Aorta (tissue), 5 donors: ENCODE measurements around the gene FDPS. TPM values are rescaled to one million over a fixed set of nuclear protein-coding genes. Genes with fewer than 3 reads are reported as not detected.
"Not testable (repeated sequence)": the region's sequence is repeated elsewhere in the genome, so short reads cannot be mapped to it uniquely, and the experiment has no call there.

Source experiments
- ATAC-seq: fragments of 200-7000 bp; cut with Tn5 transposase; one replicate; pipeline ENCODE4 v1.9.1; 2022; ENCODE audit warnings: moderate library complexity; ENCODE audit not compliant: low FRiP score
- DNase-seq, 2 donors: peaks; one replicate each; pipeline ENCODE4 v3.0.0-alpha.2; 2020
- H3K27ac ChIP-seq, 2 donors: one replicate each; pipeline ENCODE4 v1.5.1; 2013; ENCODE audit warnings: low read length in 2 of 2, mild to moderate bottlenecking in 2 of 2, moderate library complexity in 2 of 2, control low read depth in 1 of 2, inconsistent platforms in 1 of 2, low read depth in 1 of 2
- H3K27me3 ChIP-seq, 2 donors: one replicate each; pipeline ENCODE4 v1.6.1; 2013; ENCODE audit warnings: control low read depth in 1 of 2, low read length in 1 of 2, mild to moderate bottlenecking in 1 of 2, moderate library complexity in 1 of 2; ENCODE audit not compliant: insufficient read depth in 2 of 2, control insufficient read depth in 1 of 2
- H3K36me3 ChIP-seq, 2 donors: one replicate each; pipeline ENCODE4 v1.6.1; 2013; ENCODE audit warnings: control low read depth in 1 of 2, low read length in 1 of 2, mild to moderate bottlenecking in 1 of 2; ENCODE audit not compliant: insufficient read depth in 2 of 2, control insufficient read depth in 1 of 2
- H3K4me1 ChIP-seq, 2 donors: one replicate each; pipeline ENCODE4 v1.6.1; 2013; ENCODE audit warnings: low read length in 2 of 2, control low read depth in 1 of 2, mild to moderate bottlenecking in 1 of 2, moderate library complexity in 1 of 2; ENCODE audit not compliant: insufficient read depth in 2 of 2, control insufficient read depth in 1 of 2
- H3K4me3 ChIP-seq, 2 donors: one replicate each; pipeline ENCODE4 v1.5.1; 2013; ENCODE audit warnings: low read length in 2 of 2, control low read depth in 1 of 2, mild to moderate bottlenecking in 1 of 2
- H3K9me3 ChIP-seq: one replicate; pipeline ENCODE4 v1.6.1; 2013; ENCODE audit warnings: mild to moderate bottlenecking, low read length; ENCODE audit not compliant: control insufficient read depth
- WGBS, 2 donors: extraction: QIAGEN DNeasy Blood & Tissue Kit; methylation state at CpG; one replicate each; pipeline ENCODE4 v1.1.7; 2013; 5-methylcytosine and 5-hydroxymethylcytosine counted together
- intact Hi-C, 2 donors: fragments of 100-400 bp; cut with DNase I; formaldehyde crosslinking; loops; one replicate each; pipeline versions ENCODE4 v1.14.2 to v1.15.0; 2022
- polyA plus RNA-seq, 2 donors: library from polyadenylated mRNA; stranded (reverse); fragments of 200-250 nt; gene quantifications; one replicate each; pipeline ENCODE4 v1.2.3, GENCODE V29; 2013
- total RNA-seq, 2 donors: library from RNA; stranded (reverse); fragmentation: NEBNext Ultra II Directional; extraction: Animal tissue kit (Norgen Biotek cat#: 25700); gene quantifications; one replicate each; pipeline ENCODE4 v1.2.1, GENCODE V29; 2021
- donor health status: healthy with polysubstance abuse.
- donor health status: Bipolar disorder and iron deficiency.
- donor health status: DM: no; HTN: no; CAD: no.
- donor health status: DM: no; HTN: no; CAD: no.
- donor health status: DM: yes; HTN: yes; CAD: no.

FDPS gene
- total and polyA plus RNA-seq, 4 donors, result 72.9 to 127 (median 96.2) TPM

DNA sequence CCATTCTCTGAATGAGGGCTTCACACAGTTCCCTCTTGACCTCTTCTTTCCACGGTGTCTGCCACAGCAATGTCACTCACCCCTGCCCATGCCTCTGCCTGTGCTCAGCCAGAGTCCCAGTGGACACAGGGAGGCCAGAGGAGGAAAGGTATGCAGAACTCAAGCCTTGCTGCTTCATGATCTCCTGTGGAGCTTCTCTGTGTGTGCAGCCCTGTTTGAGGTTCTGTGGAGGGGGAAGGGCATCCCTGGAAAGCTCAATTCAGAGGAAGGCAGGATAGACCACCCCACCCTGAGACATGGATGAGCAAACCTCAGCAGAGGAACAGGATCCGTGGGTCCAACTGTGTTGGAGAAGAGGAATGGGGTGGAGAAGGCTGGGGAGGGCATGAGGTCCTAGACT is 29.4 kb upstream of the FDPS start:
- Histone ChIP-seq H3K36me3 (no peaks in the 10 kb centered on the region), H3K27me3 (no peaks in the 10 kb centered on the region), H3K27ac (no peak overlapping the region), H3K4me3 (no peak overlapping the region), H3K9me3 (no peaks in the 10 kb centered on the region), H3K4me1 (no peaks in the 10 kb centered on the region)
- DNase-seq (no peak), ATAC-seq (no peak)
- intact Hi-C loops, result loop anchor here in 1 of 2 donors (2.0 kb wide), 1 partner anchor 44 kb away; no protein-coding TSS in a partner anchor
- WGBS, 2 donors, result 66 to 79% methylated on average over 2 of the region's 2 CpGs

DNA sequence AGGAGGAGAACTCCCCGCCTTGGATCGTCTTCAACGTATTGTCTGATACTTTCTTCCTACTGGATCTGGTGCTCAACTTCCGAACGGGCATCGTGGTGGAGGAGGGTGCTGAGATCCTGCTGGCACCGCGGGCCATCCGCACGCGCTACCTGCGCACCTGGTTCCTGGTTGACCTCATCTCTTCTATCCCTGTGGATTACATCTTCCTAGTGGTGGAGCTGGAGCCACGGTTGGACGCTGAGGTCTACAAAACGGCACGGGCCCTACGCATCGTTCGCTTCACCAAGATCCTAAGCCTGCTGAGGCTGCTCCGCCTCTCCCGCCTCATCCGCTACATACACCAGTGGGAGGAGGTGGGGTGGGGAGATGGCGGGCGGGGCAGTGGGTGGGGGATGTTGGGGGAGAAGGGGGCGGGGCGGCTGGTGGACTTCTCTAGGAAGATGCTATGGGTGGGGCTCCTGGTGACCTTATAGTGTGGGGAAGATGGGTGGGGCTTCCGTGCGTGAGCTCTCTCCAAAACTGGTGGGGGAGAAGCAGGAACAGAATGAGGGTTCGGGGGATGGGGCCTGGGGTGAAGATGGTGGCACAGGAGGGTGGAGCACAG is 26.1 kb upstream of the FDPS start:
- H3K36me3 ChIP-seq, result no peaks in the 10 kb centered on the region
- H3K9me3 ChIP-seq, result no peaks in the 10 kb centered on the region
- no peak overlapping the region for H3K27ac ChIP-seq
- H3K4me3 ChIP-seq, result no peak overlapping the region
- no peaks in the 10 kb centered on the region for H3K4me1 ChIP-seq
- no peak for ATAC-seq
- no peaks in the 10 kb centered on the region for H3K27me3 ChIP-seq
- WGBS, 2 donors, result 95 to 96% methylated on average over 29 of the region's 29 CpGs
- DNase-seq, result no peak
- intact Hi-C loops, result no loop called here

GRCh38 chr1:155284476-155284875 is 24.2 kb upstream of the FDPS start:
- Histone ChIP-seq H3K4me3 (no peak overlapping the region), H3K4me1 (no peaks in the 10 kb centered on the region), H3K9me3 (no peaks in the 10 kb centered on the region), H3K27me3 (no peaks in the 10 kb centered on the region), H3K36me3 (no peaks in the 10 kb centered on the region), H3K27ac (no peak overlapping the region)
- DNase-seq (no peak), ATAC-seq (no peak)
- intact Hi-C loops, result no loop called here
- WGBS, 2 donors, result 92 to 94% methylated on average over 12 of the region's 12 CpGs

DNA sequence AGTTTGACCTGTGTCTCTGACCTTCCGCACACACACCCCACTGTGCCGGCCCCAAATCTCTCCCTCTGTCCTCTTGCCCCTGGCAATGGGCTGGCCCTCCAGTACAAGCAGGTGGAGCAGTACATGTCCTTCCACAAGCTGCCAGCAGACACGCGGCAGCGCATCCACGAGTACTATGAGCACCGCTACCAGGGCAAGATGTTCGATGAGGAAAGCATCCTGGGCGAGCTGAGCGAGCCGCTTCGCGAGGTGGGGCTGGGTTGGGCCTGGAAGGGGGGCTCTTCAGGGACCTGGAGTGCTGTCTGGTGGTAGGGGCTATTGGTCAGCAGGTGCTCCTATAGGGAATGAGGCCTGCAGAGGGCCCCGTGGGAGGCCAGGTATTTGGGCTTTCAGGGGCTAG is 23.6 kb upstream of the FDPS start:
- DNase-seq, result no peak
- no peak overlapping the region for H3K4me3 ChIP-seq
- no peak for ATAC-seq
- H3K27ac ChIP-seq, result no peak overlapping the region
- no peaks in the 10 kb centered on the region for H3K4me1 ChIP-seq
- no peaks in the 10 kb centered on the region for H3K9me3 ChIP-seq
- no peaks in the 10 kb centered on the region for H3K36me3 ChIP-seq
- intact Hi-C loops, result no loop called here
- WGBS, 2 donors, result 90 to 94% methylated on average over 14 of the region's 14 CpGs
- H3K27me3 ChIP-seq, result no peaks in the 10 kb centered on the region

DNA sequence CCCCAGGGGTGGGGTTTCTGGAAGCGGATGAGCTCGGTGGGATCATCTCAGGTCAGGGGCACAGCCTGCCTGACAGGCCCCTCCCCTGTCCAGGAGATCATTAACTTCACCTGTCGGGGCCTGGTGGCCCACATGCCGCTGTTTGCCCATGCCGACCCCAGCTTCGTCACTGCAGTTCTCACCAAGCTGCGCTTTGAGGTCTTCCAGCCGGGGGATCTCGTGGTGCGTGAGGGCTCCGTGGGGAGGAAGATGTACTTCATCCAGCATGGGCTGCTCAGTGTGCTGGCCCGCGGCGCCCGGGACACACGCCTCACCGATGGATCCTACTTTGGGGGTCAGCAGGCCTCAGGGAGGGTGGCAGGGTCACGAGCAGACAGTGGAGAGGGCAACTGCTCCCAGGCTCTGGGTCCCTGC is 23.0 kb upstream of the FDPS start:
- Histone ChIP-seq H3K27ac (no peak overlapping the region), H3K4me1 (no peaks in the 10 kb centered on the region), H3K36me3 (no peaks in the 10 kb centered on the region), H3K9me3 (no peaks in the 10 kb centered on the region), H3K27me3 (no peaks in the 10 kb centered on the region), H3K4me3 (no peak overlapping the region)
- ATAC-seq, result no peak
- no peak for DNase-seq
- intact Hi-C loops, result no loop called here
- 94% methylated on average over 18 of the region's 18 CpGs for WGBS, 2 donors

DNA sequence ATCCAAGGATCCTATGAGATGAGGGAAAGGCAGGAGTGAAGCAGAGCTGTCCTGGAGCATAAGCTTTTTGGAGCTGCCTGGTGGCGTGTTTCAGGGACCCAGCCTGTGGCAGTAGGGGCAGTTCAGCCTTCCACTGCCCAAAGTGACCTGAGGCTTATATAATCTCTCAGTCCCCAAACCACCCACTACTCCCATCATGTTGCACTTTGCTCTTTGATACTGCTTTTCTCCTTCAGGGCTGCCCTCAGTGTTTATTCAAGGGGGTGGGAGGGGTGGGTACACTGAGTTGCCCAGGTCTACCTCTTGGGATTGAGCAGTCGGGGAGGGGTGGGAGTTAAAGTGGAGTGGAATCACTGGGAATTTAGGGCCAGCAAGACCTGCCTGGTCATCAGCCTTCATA is 22.1 kb upstream of the FDPS start:
- H3K36me3 ChIP-seq, result no peaks in the 10 kb centered on the region
- intact Hi-C loops, result no loop called here
- no peak for ATAC-seq
- H3K4me3 ChIP-seq, result no peak overlapping the region
- 92 to 100% methylated on average over 2 of the region's 2 CpGs for WGBS, 2 donors
- H3K27ac ChIP-seq, result no peak overlapping the region
- no peaks in the 10 kb centered on the region for H3K9me3 ChIP-seq
- no peaks in the 10 kb centered on the region for H3K27me3 ChIP-seq
- no peaks in the 10 kb centered on the region for H3K4me1 ChIP-seq
- DNase-seq, result no peak

GRCh38 chr1:155287987-155288543 is 20.6 kb upstream of the FDPS start:
- DNase-seq, result no peak
- WGBS, 2 donors, result 91% methylated on average over 20 to 21 of the region's 21 CpGs
- H3K27ac ChIP-seq, result no peak overlapping the region
- H3K4me3 ChIP-seq, result no peak overlapping the region
- H3K27me3 ChIP-seq, result no peaks in the 10 kb centered on the region
- no peaks in the 10 kb centered on the region for H3K4me1 ChIP-seq
- H3K36me3 ChIP-seq, result no peaks in the 10 kb centered on the region
- intact Hi-C loops, result no loop called here
- no peak for ATAC-seq
- no peaks in the 10 kb centered on the region for H3K9me3 ChIP-seq

DNA sequence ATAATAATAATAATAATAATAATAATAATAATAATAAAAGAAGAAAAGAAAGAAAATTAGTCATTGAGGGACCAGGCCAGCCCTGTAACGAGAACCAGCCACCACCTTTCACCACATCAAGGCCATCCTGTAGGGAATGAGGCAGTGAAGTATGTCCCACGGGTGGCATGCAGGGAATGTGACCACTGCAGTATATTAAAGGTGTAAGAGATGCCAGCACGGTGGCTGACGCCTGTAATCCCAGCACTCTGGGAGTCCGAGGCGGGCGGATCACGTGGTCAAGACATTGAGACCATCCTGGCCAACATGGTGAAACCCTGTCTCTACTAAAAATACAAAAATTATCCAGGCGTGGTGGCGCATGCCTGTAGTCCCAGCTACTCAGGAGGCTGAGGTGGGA is 17.7 kb upstream of the FDPS start:
- H3K9me3 ChIP-seq, DNase-seq, ATAC-seq, H3K27me3 ChIP-seq, intact Hi-C loops, H3K27ac ChIP-seq, H3K4me3 ChIP-seq, H3K36me3 ChIP-seq, H3K4me1 ChIP-seq: not testable (repeated sequence)
- WGBS, 2 donors, result 80 to 82% methylated on average over 10 of the region's 10 CpGs

- no peaks in the 10 kb centered on the region for H3K27me3 ChIP-seq
- DNase-seq (no peak), ATAC-seq (no peak)
- H3K27ac ChIP-seq, result no peak overlapping the region
- H3K9me3 ChIP-seq, result no peaks in the 10 kb centered on the region
- intact Hi-C loops, result no loop called here
- H3K36me3 ChIP-seq, result no peaks in the 10 kb centered on the region
- H3K4me3 ChIP-seq, result no peak overlapping the region
- no peaks in the 10 kb centered on the region for H3K4me1 ChIP-seq
- WGBS, 2 donors, result 84 to 86% methylated on average over 17 of the region's 17 CpGs
These were observed 15.4 kb upstream of the FDPS start for GRCh38 chr1:155293086-155293749.
